GM19238 (cell line): Measurements from ENCODE around the gene SLFN12L.

Experiments
- DNase-seq: peaks from one replicate; pipeline ENCODE4 v3.0.0; 2011; ENCODE audit warnings: low spot score; ENCODE audit not compliant: insufficient read length

The SLFN12L gene

GRCh38 chr17:35433075-35433894, 104.2 kb downstream of the SLFN12L start:
- peak; percentile 13 for DNase-seq

- DNase-seq: peak; percentile 56
Observed at GRCh38 chr17:35432176-35433074, 105.1 kb downstream of the SLFN12L start, which contains the start of gene SLFN12. Gene SLFN12, minus strand, starts transcription at chr17:35432500. Its CDS starts 9,472 bp downstream, at chr17:35423028.

- no peak for DNase-seq
Observed at GRCh38 chr17:35429702-35430101, 107.8 kb downstream of the SLFN12L start.

GRCh38 chr17:35428229-35428628, 109.2 kb downstream of the SLFN12L start:
- no peak for DNase-seq

GRCh38 chr17:35423761-35424160, 113.7 kb downstream of the SLFN12L start:
- DNase-seq: no peak
